H9 (cell line): Measurements from ENCODE around the gene PHF21A. TPM values are rescaled to one million over a fixed set of nuclear protein-coding genes. Genes with fewer than 3 reads are reported as not detected.

Source experiments
- DNase-seq: peaks from one replicate; pipeline ENCODE4 v3.0.0-alpha.2; 2017
- H2AFZ ChIP-seq: one replicate; pipeline ENCODE4 v1.6.1; 2013; ENCODE audit warnings: mild to moderate bottlenecking, low read length, control low read depth, moderate library complexity
- H2AK5ac ChIP-seq: 2 replicates; pipeline ENCODE4 v1.6.1; 2013; ENCODE audit warnings: low read length, control low read depth, mixed read lengths; ENCODE audit not compliant: insufficient read length
- H2BK120ac ChIP-seq: one replicate; pipeline ENCODE4 v1.6.1; 2013; ENCODE audit warnings: low read depth, mild to moderate bottlenecking, low read length, control low read depth, inconsistent platforms; ENCODE audit not compliant: poor library complexity, severe bottlenecking
- H2BK12ac ChIP-seq: 2 replicates; pipeline ENCODE4 v1.6.1; 2013; ENCODE audit warnings: low read length, control low read depth, mixed read lengths, low read depth; ENCODE audit not compliant: insufficient read length
- H2BK15ac ChIP-seq: 2 replicates; pipeline ENCODE4 v1.6.1; 2013; ENCODE audit warnings: low read depth, low read length, control low read depth
- H2BK20ac ChIP-seq: one replicate; pipeline ENCODE4 v1.6.1; 2013; ENCODE audit warnings: low read depth, mild to moderate bottlenecking, low read length, control low read depth, inconsistent platforms; ENCODE audit not compliant: poor library complexity, severe bottlenecking
- H2BK5ac ChIP-seq: 2 replicates; pipeline ENCODE4 v1.6.1; 2013; ENCODE audit warnings: low read length, control low read depth, mixed read lengths; ENCODE audit not compliant: insufficient read length
- H3K14ac ChIP-seq: 2 replicates; pipeline ENCODE4 v1.6.1; 2013; ENCODE audit warnings: low read length, control low read depth; ENCODE audit not compliant: insufficient read depth
- H3K18ac ChIP-seq: 2 replicates; pipeline ENCODE4 v1.6.1; 2013; ENCODE audit warnings: low read depth, mild to moderate bottlenecking, mixed read lengths, low read length, control low read depth; ENCODE audit not compliant: insufficient read length
- H3K23ac ChIP-seq: 2 replicates; pipeline ENCODE4 v1.6.1; 2013; ENCODE audit warnings: low read length, control low read depth, mixed read lengths, low read depth; ENCODE audit not compliant: insufficient read length
- H3K23me2 ChIP-seq: 2 replicates; pipeline ENCODE4 v1.6.1; 2013; ENCODE audit warnings: low read depth, mild to moderate bottlenecking, mixed read lengths, low read length, control low read depth; ENCODE audit not compliant: insufficient read length, poor library complexity, severe bottlenecking
- H3K27ac ChIP-seq: 2 replicates; pipeline ENCODE4 v1.5.1; 2013; ENCODE audit warnings: low read length, control low read depth, mixed read lengths, low read depth; ENCODE audit not compliant: insufficient read length
- H3K27me3 ChIP-seq: 2 replicates; pipeline ENCODE4 v1.6.1; 2013; ENCODE audit warnings: low read length, control low read depth, inconsistent platforms; ENCODE audit not compliant: insufficient read depth
- H3K4ac ChIP-seq: 2 replicates; pipeline ENCODE4 v1.6.1; 2013; ENCODE audit warnings: low read depth, mild to moderate bottlenecking, control low read depth, inconsistent platforms, low read length, moderate library complexity
- H3K4me1 ChIP-seq: 2 replicates; pipeline ENCODE4 v1.6.1; 2013; ENCODE audit warnings: low read length, control low read depth, inconsistent platforms; ENCODE audit not compliant: insufficient read depth
- H3K4me2 ChIP-seq: 2 replicates; pipeline ENCODE4 v1.6.1; 2013; ENCODE audit warnings: low read length, control low read depth, mixed read lengths; ENCODE audit not compliant: insufficient read length, insufficient read depth
- H3K56ac ChIP-seq: 2 replicates; pipeline ENCODE4 v1.6.1; 2013; ENCODE audit warnings: low read depth, mild to moderate bottlenecking, mixed read lengths, low read length, control low read depth; ENCODE audit not compliant: insufficient read length
- H3K79me1 ChIP-seq: 2 replicates; pipeline ENCODE4 v1.6.1; 2013; ENCODE audit warnings: low read depth, mild to moderate bottlenecking, moderate library complexity, low read length, control low read depth, inconsistent platforms; ENCODE audit not compliant: insufficient read depth, poor library complexity, severe bottlenecking
- H3K79me2 ChIP-seq: 2 replicates; pipeline ENCODE4 v1.6.1; 2013; ENCODE audit warnings: low read length, control low read depth, inconsistent platforms; ENCODE audit not compliant: insufficient read depth
- H3K9ac ChIP-seq: 2 replicates; pipeline ENCODE4 v1.6.1; 2013; ENCODE audit warnings: low read length, control low read depth, mixed read lengths; ENCODE audit not compliant: insufficient read length; ENCODE audit errors: extremely low read depth
- H3K9me3 ChIP-seq: one replicate; pipeline ENCODE4 v1.6.1; 2013; ENCODE audit warnings: low read depth, low read length, inconsistent platforms; ENCODE audit not compliant: control insufficient read depth
- H3T11ph ChIP-seq: one replicate; pipeline ENCODE4 v1.6.1; 2013; ENCODE audit warnings: mild to moderate bottlenecking, low read length, control low read depth, inconsistent platforms
- H4K20me1 ChIP-seq: one replicate; pipeline ENCODE4 v1.6.1; 2013; ENCODE audit not compliant: control insufficient read depth, insufficient read length, insufficient read depth
- H4K5ac ChIP-seq: 2 replicates; pipeline ENCODE4 v1.6.1; 2013; ENCODE audit warnings: low read depth, mild to moderate bottlenecking, mixed read lengths, low read length, control low read depth; ENCODE audit not compliant: insufficient read length
- H4K8ac ChIP-seq: replicated peaks from 2 replicates; pipeline ENCODE4 v1.6.1; 2013; ENCODE audit warnings: low read length, control low read depth, mixed read lengths, low read depth; ENCODE audit not compliant: insufficient read length
- H4K91ac ChIP-seq: 2 replicates; pipeline ENCODE4 v1.6.1; 2013; ENCODE audit warnings: low read depth, mild to moderate bottlenecking, moderate library complexity, mixed read lengths, low read length, control low read depth; ENCODE audit not compliant: insufficient read length
- H3K27ac Mint-ChIP-seq, 3 experiments: 2 replicates in 2 of 3; 3 replicates in 1 of 3; pipeline ENCODE4 v1.8.0; 2020 to 2021; ENCODE audit warnings: mixed read lengths in 3 of 3, mild to moderate bottlenecking in 1 of 3, moderate library complexity in 1 of 3
- H3K27me3 Mint-ChIP-seq: 2 replicates; pipeline ENCODE4 v1.8.0; 2021; ENCODE audit warnings: low read depth, mild to moderate bottlenecking, moderate library complexity, mixed read lengths
- H3K36me3 Mint-ChIP-seq, 3 experiments: 2 replicates in 2 of 3; 3 replicates in 1 of 3; pipeline ENCODE4 v1.8.0; 2020 to 2021; ENCODE audit warnings: low read depth in 3 of 3, mixed read lengths in 3 of 3; ENCODE audit not compliant: insufficient read depth in 1 of 3
- H3K4me1 Mint-ChIP-seq, 2 experiments: 2 replicates each; pipeline ENCODE4 v1.8.0; 2020; ENCODE audit warnings: mixed read lengths in 2 of 2
- H3K4me3 Mint-ChIP-seq, 2 experiments: 2 replicates in 1 of 2; 3 replicates in 1 of 2; pipeline ENCODE4 v1.8.0; 2020 to 2021; ENCODE audit warnings: mild to moderate bottlenecking in 2 of 2, mixed read lengths in 2 of 2, moderate library complexity in 1 of 2
- H3K9me3 Mint-ChIP-seq, 2 experiments: 2 replicates in 1 of 2; 3 replicates in 1 of 2; pipeline ENCODE4 v1.8.0; 2020; ENCODE audit warnings: mild to moderate bottlenecking in 2 of 2, mixed read lengths in 2 of 2, moderate library complexity in 1 of 2
- WGBS: extraction: QIAGEN DNeasy Blood & Tissue Kit; methylation state at CpG from one replicate; pipeline ENCODE4 v1.1.7; 2013; ENCODE audit warnings: missing lambda C conversion rate, low lambda C conversion rate, mixed read lengths; ENCODE audit not compliant: insufficient read length; ENCODE audit errors: extremely low coverage; 5-methylcytosine and 5-hydroxymethylcytosine counted together
- total RNA-seq: library from RNA; stranded (reverse); gene quantifications from 2 replicates; pipeline ENCODE4 v1.2.1, GENCODE V29; 2021
- TF ChIP-seq, protein P1 (sequence below): fragments of 200-600 bp; sonication (generic); conservative IDR thresholded peaks from 3 replicates; pipeline ENCODE4 v1.8.0; 2021; ENCODE audit warnings: antibody characterized with exemption, mild to moderate bottlenecking

PHF21A gene
- total RNA-seq, 1 experiment from 2014 or later: 33.8 TPM

- H3K4me3 Mint-ChIP-seq: peak overlapping the region; percentile 90 to 96
- no peak overlapping the region for H2BK20ac ChIP-seq
- no CpG with 5 or more reads among the region's 38 CpGs for WGBS
- no peaks in the 10 kb centered on the region for H3K79me1 ChIP-seq
- H4K5ac ChIP-seq: no peak overlapping the region
- no peaks in the 10 kb centered on the region; a peak in 1 of 5 replicates for H3K9me3 Mint-ChIP-seq
- H3K27ac ChIP-seq: no peak overlapping the region
- no peak overlapping the region for H2BK120ac ChIP-seq
- no peak overlapping the region for H2AFZ ChIP-seq
- no peaks in the 10 kb centered on the region; the same call in 1 of the 2 replicates for H3K27me3 ChIP-seq
- H2BK12ac ChIP-seq: no peak overlapping the region
- no peak overlapping the region for H3T11ph ChIP-seq
- H2BK5ac ChIP-seq: no peak overlapping the region
- no peak overlapping the region for H3K56ac ChIP-seq
- peaks cover 7% of the 10 kb centered on the region for H3K23me2 ChIP-seq
- no peak overlapping the region for H3K23ac ChIP-seq
- no peak overlapping the region for H4K91ac ChIP-seq
- H3K27ac Mint-ChIP-seq: peak overlapping the region; percentile 98
- H4K20me1 ChIP-seq: no peaks in the 10 kb centered on the region
- H3K79me2 ChIP-seq: no peaks in the 10 kb centered on the region
- no peaks in the 10 kb centered on the region for H3K9me3 ChIP-seq
- H3K9ac ChIP-seq: peak overlapping the region; percentile 49
- peak; percentile 85 for DNase-seq
- TF ChIP-seq, protein P1, sequence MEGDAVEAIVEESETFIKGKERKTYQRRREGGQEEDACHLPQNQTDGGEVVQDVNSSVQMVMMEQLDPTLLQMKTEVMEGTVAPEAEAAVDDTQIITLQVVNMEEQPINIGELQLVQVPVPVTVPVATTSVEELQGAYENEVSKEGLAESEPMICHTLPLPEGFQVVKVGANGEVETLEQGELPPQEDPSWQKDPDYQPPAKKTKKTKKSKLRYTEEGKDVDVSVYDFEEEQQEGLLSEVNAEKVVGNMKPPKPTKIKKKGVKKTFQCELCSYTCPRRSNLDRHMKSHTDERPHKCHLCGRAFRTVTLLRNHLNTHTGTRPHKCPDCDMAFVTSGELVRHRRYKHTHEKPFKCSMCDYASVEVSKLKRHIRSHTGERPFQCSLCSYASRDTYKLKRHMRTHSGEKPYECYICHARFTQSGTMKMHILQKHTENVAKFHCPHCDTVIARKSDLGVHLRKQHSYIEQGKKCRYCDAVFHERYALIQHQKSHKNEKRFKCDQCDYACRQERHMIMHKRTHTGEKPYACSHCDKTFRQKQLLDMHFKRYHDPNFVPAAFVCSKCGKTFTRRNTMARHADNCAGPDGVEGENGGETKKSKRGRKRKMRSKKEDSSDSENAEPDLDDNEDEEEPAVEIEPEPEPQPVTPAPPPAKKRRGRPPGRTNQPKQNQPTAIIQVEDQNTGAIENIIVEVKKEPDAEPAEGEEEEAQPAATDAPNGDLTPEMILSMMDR: no peak
- H3K14ac ChIP-seq: no peak overlapping the region
- H2BK15ac ChIP-seq: no peak overlapping the region
- no peak overlapping the region for H3K4ac ChIP-seq
- no peaks in the 10 kb centered on the region; the same call in 1 of the 2 replicates for H3K27me3 Mint-ChIP-seq
- no peak overlapping the region for H4K8ac ChIP-seq
- peaks cover 5 to 24% (median 15%) of the 10 kb centered on the region in 3 experiments for H3K36me3 Mint-ChIP-seq
- peak overlapping the region; percentile 12 for H3K18ac ChIP-seq
- H3K4me2 ChIP-seq: peak overlapping the region; percentile 89
- H2AK5ac ChIP-seq: no peak overlapping the region
- H3K4me1 Mint-ChIP-seq: peaks cover 28 to 39% of the 10 kb centered on the region in 2 experiments
- no peaks in the 10 kb centered on the region for H3K4me1 ChIP-seq
Observed at GRCh38 chr11:45918331-45918941, 202.8 kb downstream of the PHF21A start.
